HEK293 (cell line): ENCODE results near the gene RNF224.

ENCODE experiments used
- AEBP2 ChIP-seq: fragments of 450-650 bp; formaldehyde crosslinking; IDR thresholded peaks from 2 replicates; pipeline ENCODE4 v1.5.1; 2016; ENCODE audit warnings: missing biosample characterization, missing genetic modification characterization, borderline replicate concordance
- MEIS1 ChIP-seq: sonication (generic); formaldehyde crosslinking; IDR thresholded peaks from 2 replicates; pipeline ENCODE4 v1.8.1; 2022; ENCODE audit warnings: missing genetic modification reagents, mild to moderate bottlenecking, borderline replicate concordance
- MZF1 ChIP-seq: fragments of 450-650 bp; formaldehyde crosslinking; IDR thresholded peaks from 2 replicates; pipeline ENCODE4 v1.5.1; 2017; ENCODE audit warnings: missing biosample characterization, missing genetic modification characterization, borderline replicate concordance
- PRDM1 ChIP-seq: fragments of 450-650 bp; formaldehyde crosslinking; IDR thresholded peaks from 2 replicates; pipeline ENCODE4; 2016; ENCODE audit warnings: missing biosample characterization, missing genetic modification characterization
- PRDM10 ChIP-seq: fragments of 450-650 bp; formaldehyde crosslinking; IDR thresholded peaks from 2 replicates; pipeline ENCODE4 v1.5.1; 2016; ENCODE audit warnings: missing biosample characterization, missing genetic modification characterization
- REST ChIP-seq: fragments of 450-650 bp; formaldehyde crosslinking; IDR thresholded peaks from 2 replicates; pipeline ENCODE4 v1.5.1; 2016; ENCODE audit warnings: missing biosample characterization, missing genetic modification characterization
- ZBTB20 ChIP-seq: fragments of 450-650 bp; formaldehyde crosslinking; IDR thresholded peaks from 2 replicates; pipeline ENCODE4 v1.5.1; 2016; ENCODE audit warnings: missing biosample characterization, missing genetic modification characterization
- ZEB2 ChIP-seq: fragments of 450-650 bp; formaldehyde crosslinking; IDR thresholded peaks from 2 replicates; pipeline ENCODE4 v1.5.1; 2016; ENCODE audit warnings: missing biosample characterization, missing genetic modification characterization
- ZNF114 ChIP-seq: fragments of 450-650 bp; formaldehyde crosslinking; IDR thresholded peaks from 2 replicates; pipeline ENCODE4 v1.5.0; 2017; ENCODE audit warnings: missing biosample characterization, missing genetic modification characterization
- ZNF133 ChIP-seq: fragments of 450-650 bp; formaldehyde crosslinking; IDR thresholded peaks from 2 replicates; pipeline ENCODE4 v1.5.1; 2016; ENCODE audit warnings: missing biosample characterization, missing genetic modification characterization
- ZNF335 ChIP-seq: fragments of 450-650 bp; formaldehyde crosslinking; conservative IDR thresholded peaks from 2 replicates; pipeline ENCODE4 v1.5.1; 2016; ENCODE audit warnings: missing biosample characterization, missing genetic modification characterization
- ZNF341 ChIP-seq: fragments of 450-650 bp; formaldehyde crosslinking; IDR thresholded peaks from 2 replicates; pipeline ENCODE4; 2016; ENCODE audit warnings: low read depth, missing biosample characterization, missing genetic modification characterization
- ZNF350 ChIP-seq: fragments of 450-650 bp; formaldehyde crosslinking; IDR thresholded peaks from 2 replicates; pipeline ENCODE4 v1.5.0; 2017; ENCODE audit warnings: missing biosample characterization, mild to moderate bottlenecking, missing genetic modification characterization
- ZNF362 ChIP-seq: fragments of 450-650 bp; formaldehyde crosslinking; IDR thresholded peaks from 2 replicates; pipeline ENCODE4 v1.5.1; 2016; ENCODE audit warnings: missing biosample characterization, missing genetic modification characterization
- ZNF394 ChIP-seq: fragments of 450-650 bp; formaldehyde crosslinking; IDR thresholded peaks from 2 replicates; pipeline ENCODE4 v1.5.1; 2016; ENCODE audit warnings: missing biosample characterization, missing genetic modification characterization, mild to moderate bottlenecking, moderate library complexity, borderline replicate concordance
- ZNF518A ChIP-seq: fragments of 450-650 bp; formaldehyde crosslinking; conservative IDR thresholded peaks from 2 replicates; pipeline ENCODE4 v1.5.1; 2016; ENCODE audit warnings: low read depth, missing biosample characterization, missing genetic modification characterization
- ZNF677 ChIP-seq: fragments of 450-650 bp; IDR thresholded peaks from 2 replicates; pipeline ENCODE4 v1.5.0; 2018; ENCODE audit warnings: missing biosample characterization, mild to moderate bottlenecking, missing genetic modification characterization, moderate library complexity
- ZNF692 ChIP-seq: fragments of 450-650 bp; formaldehyde crosslinking; IDR thresholded peaks from 2 replicates; pipeline ENCODE4 v1.5.1; 2016; ENCODE audit warnings: missing biosample characterization, missing genetic modification characterization
- ZSCAN4 ChIP-seq: fragments of 450-650 bp; formaldehyde crosslinking; IDR thresholded peaks from 2 replicates; pipeline ENCODE4 v1.5.1; 2017; ENCODE audit warnings: missing biosample characterization, missing genetic modification characterization

The RNF224 gene

GRCh38 chr9:137205126-137206069 is 21.9 kb upstream of the RNF224 start, which contains the start of the genes NDOR1 and TMEM203 (continued):
- TF ChIP-seq ZNF133: no peak
- TF ChIP-seq AEBP2 (tag by site-specific recombination): no peak
- TF ChIP-seq ZNF518A: 0 out of 2 replicates have a peak, but pooled peaks have one; percentile 18
- TF ChIP-seq ZNF362 (tag by site-specific recombination): no peak
- TF ChIP-seq ZEB2 (tag by site-specific recombination): 0 out of 2 replicates have a peak, but pooled peaks have one; percentile 32
- no peak for TF ChIP-seq PRDM1 (tag by site-specific recombination)
- TF ChIP-seq ZNF692: peak; percentile 44; the same call in 1 of the 2 replicates
- TF ChIP-seq ZNF335 (tag by site-specific recombination): peak; percentile 86
- TF ChIP-seq ZBTB20 (tag by site-specific recombination): peak; percentile 42; the same call in 1 of the 2 replicates
- TF ChIP-seq MEIS1 (CRISPR knock-in tag): 0 out of 2 replicates have a peak, but pooled peaks have one; percentile 12
- no peak for TF ChIP-seq MZF1 (tag by site-specific recombination)
- 0 out of 2 replicates have a peak, but pooled peaks have one; percentile 9 for TF ChIP-seq ZNF341
- TF ChIP-seq ZNF677 (tag by site-specific recombination): no peak
- peak; percentile 52 for TF ChIP-seq PRDM10 (tag by site-specific recombination)
- TF ChIP-seq REST (tag by site-specific recombination): peak; percentile 16; the same call in 1 of the 2 replicates
- no peak for TF ChIP-seq ZNF350 (tag by site-specific recombination)
- no peak for TF ChIP-seq ZSCAN4 (tag by site-specific recombination)
- no peak for TF ChIP-seq ZNF114 (tag by site-specific recombination)
- 0 out of 2 replicates have a peak, but pooled peaks have one; percentile 21 for TF ChIP-seq ZNF394 (tag by site-specific recombination)
